NCI-H510A treated with DMSO at 0.1 percent for 48 hours (cell line): ENCODE results near the gene SPHKAP.
"Not testable (repeated sequence)": the region's sequence is repeated elsewhere in the genome, so short reads cannot be mapped to it uniquely, and the experiment has no call there.

Experiments
- DNase-seq: peaks from one replicate; lab custom pipeline; 2025; lab: John Stamatoyannopoulos, UW

The SPHKAP gene

GRCh38 chr2:228181098-228182019, at the start of gene SPHKAP:
SPHKAP (minus strand) TSS chr2:228181687; CDS start chr2:228181598, 89 bp downstream.
- DNase-seq = peak; percentile 46

- no peak for DNase-seq
Measured at GRCh38 chr2:228227466-228227865, 46.0 kb upstream of the SPHKAP start.

- DNase-seq = no peak
Measured at GRCh38 chr2:228224410-228224809, 42.9 kb upstream of the SPHKAP start.

GRCh38 chr2:228218593-228218992, 37.1 kb upstream of the SPHKAP start:
- DNase-seq = not testable (repeated sequence)

- DNase-seq = no peak
Measured at GRCh38 chr2:228197504-228197903, 16.0 kb upstream of the SPHKAP start.

GRCh38 chr2:228180181-228181097, 1.0 kb downstream of the SPHKAP start:
- DNase-seq = no peak

- DNase-seq = no peak
Measured at GRCh38 chr2:228167290-228167689, 14.2 kb downstream of the SPHKAP start.

GRCh38 chr2:228164718-228165117, 16.8 kb downstream of the SPHKAP start:
- DNase-seq = no peak

- DNase-seq = no peak
Measured at GRCh38 chr2:228157841-228158240, 23.6 kb downstream of the SPHKAP start.

GRCh38 chr2:228144961-228145360, 36.5 kb downstream of the SPHKAP start:
- DNase-seq = no peak

- no peak for DNase-seq
Measured at GRCh38 chr2:228140934-228141528, 40.5 kb downstream of the SPHKAP start.

GRCh38 chr2:228136027-228136426, 45.5 kb downstream of the SPHKAP start:
- DNase-seq = no peak

GRCh38 chr2:228135300-228135699, 46.2 kb downstream of the SPHKAP start:
- no peak for DNase-seq

- DNase-seq = no peak
Measured at GRCh38 chr2:228131833-228132232, 49.7 kb downstream of the SPHKAP start.

- DNase-seq = no peak
Measured at GRCh38 chr2:228126401-228126800, 55.1 kb downstream of the SPHKAP start.

GRCh38 chr2:228118940-228119339, 62.5 kb downstream of the SPHKAP start:
- no peak for DNase-seq

GRCh38 chr2:228107846-228108245, 73.6 kb downstream of the SPHKAP start:
- no peak for DNase-seq

- DNase-seq = no peak
Measured at GRCh38 chr2:228105526-228106250, 75.8 kb downstream of the SPHKAP start.

- no peak for DNase-seq
Measured at GRCh38 chr2:228104215-228104614, 77.3 kb downstream of the SPHKAP start.

GRCh38 chr2:228103379-228103778, 78.1 kb downstream of the SPHKAP start:
- DNase-seq = no peak

GRCh38 chr2:228102949-228103348, 78.5 kb downstream of the SPHKAP start:
- no peak for DNase-seq
